GM23338 (cell line): ENCODE data around the gene TCERG1. TPM values are rescaled to one million over a fixed set of nuclear protein-coding genes. Genes with fewer than 3 reads are reported as not detected.

Experiments used
- ATAC-seq: fragments of 200-7000 bp; cut with Tn5 transposase; 3 replicates; pipeline ENCODE4 v1.9.1; 2020
- DNase-seq: peaks from one replicate; pipeline ENCODE4 v3.0.0-alpha.2; 2015; ENCODE audit warnings: low spot score
- H2AFZ ChIP-seq: fragments of 200-600 bp; sonication (generic); 2 replicates; pipeline ENCODE4 v1.8.0; 2016; ENCODE audit warnings: antibody characterized with exemption, mild to moderate bottlenecking, moderate library complexity
- H3F3A ChIP-seq: fragments of 200-600 bp; sonication (generic); replicated peaks from 2 replicates; pipeline ENCODE4 v1.8.0; 2017; ENCODE audit warnings: antibody characterized with exemption, mixed run types, low read depth
- H3K27ac ChIP-seq: fragments of 200-600 bp; sonication (generic); 2 replicates; pipeline ENCODE4 v1.6.1; 2016; ENCODE audit warnings: low read depth
- H3K27me3 ChIP-seq: fragments of 200-600 bp; sonication (generic); 2 replicates; pipeline ENCODE4 v1.8.0; 2016; ENCODE audit warnings: mild to moderate bottlenecking, mixed run types, moderate library complexity; ENCODE audit not compliant: insufficient read depth
- H3K36me3 ChIP-seq: fragments of 200-600 bp; sonication (generic); 2 replicates; pipeline ENCODE4 v1.8.0; 2016; ENCODE audit warnings: mild to moderate bottlenecking; ENCODE audit not compliant: insufficient read depth
- H3K4me1 ChIP-seq: fragments of 200-600 bp; sonication (generic); 2 replicates; pipeline ENCODE4 v1.8.0; 2016; ENCODE audit warnings: mild to moderate bottlenecking, moderate library complexity; ENCODE audit not compliant: insufficient read depth
- H3K4me2 ChIP-seq: fragments of 200-600 bp; sonication (generic); 2 replicates; pipeline ENCODE4 v1.7.1; 2017; ENCODE audit warnings: mixed run types
- H3K4me3 ChIP-seq: fragments of 200-600 bp; sonication (generic); 2 replicates; pipeline ENCODE4 v1.6.1; 2016; ENCODE audit warnings: mixed run types
- H3K79me2 ChIP-seq: fragments of 200-600 bp; sonication (generic); replicated peaks from 2 replicates; pipeline ENCODE4 v1.8.0; 2017; ENCODE audit warnings: mild to moderate bottlenecking; ENCODE audit not compliant: insufficient read depth
- H3K9me2 ChIP-seq: fragments of 200-600 bp; sonication (generic); 2 replicates; pipeline ENCODE4 v1.8.0; 2017; ENCODE audit not compliant: insufficient read depth
- H4K20me1 ChIP-seq: fragments of 200-600 bp; sonication (generic); replicated peaks from 2 replicates; pipeline ENCODE4 v1.8.0; 2017; ENCODE audit warnings: mild to moderate bottlenecking; ENCODE audit not compliant: insufficient read depth
- H3K27ac Mint-ChIP-seq: 2 replicates; pipeline ENCODE4 v1.8.0; 2020; ENCODE audit warnings: inconsistent platforms, mild to moderate bottlenecking, moderate library complexity, mixed read lengths
- H3K27me3 Mint-ChIP-seq: 3 replicates; pipeline ENCODE4 v1.8.0; 2022; ENCODE audit warnings: low read depth, mild to moderate bottlenecking, moderate library complexity, mixed read lengths, inconsistent platforms; ENCODE audit not compliant: insufficient read depth, poor library complexity
- H3K36me3 Mint-ChIP-seq: 3 replicates; pipeline ENCODE4 v1.8.0; 2021; ENCODE audit warnings: low read depth, mild to moderate bottlenecking, inconsistent platforms, moderate library complexity, mixed read lengths
- H3K4me1 Mint-ChIP-seq: 3 replicates; pipeline ENCODE4 v1.8.0; 2020; ENCODE audit warnings: mild to moderate bottlenecking, inconsistent platforms, mixed read lengths
- H3K4me3 Mint-ChIP-seq: 3 replicates; pipeline ENCODE4 v1.8.0; 2021; ENCODE audit warnings: moderate library complexity, mild to moderate bottlenecking, inconsistent platforms, mixed read lengths
- H3K9me3 Mint-ChIP-seq: 3 replicates; pipeline ENCODE4 v1.8.0; 2020; ENCODE audit warnings: moderate library complexity, mild to moderate bottlenecking, inconsistent platforms, mixed read lengths
- CREB1 ChIP-seq: fragments of 250-450 bp; sonication (Bioruptor Pico); IDR thresholded peaks from 2 replicates; pipeline ENCODE4 v1.5.0; 2020; ENCODE audit warnings: low read depth, mild to moderate bottlenecking, moderate library complexity
- CTCF ChIP-seq, 2 experiments: fragments of 200-600 bp in 1 of 2; sonication (generic) in 1 of 2; conservative IDR thresholded peaks; 2 replicates each; pipeline versions ENCODE4 v1.5.1 to v1.6.1; 2016 to 2017; ENCODE audit warnings: antibody characterized with exemption in 2 of 2, low read depth in 2 of 2, mild to moderate bottlenecking in 2 of 2, moderate library complexity in 1 of 2
- ETS1 ChIP-seq: IDR thresholded peaks from 2 replicates; pipeline ENCODE4 v1.6.1; 2016; ENCODE audit warnings: antibody characterized with exemption
- EZH2 ChIP-seq: fragments of 200-600 bp; sonication (generic); IDR thresholded peaks from one replicate; pipeline ENCODE4 v1.8.0; 2017; ENCODE audit warnings: antibody characterized with exemption, mild to moderate bottlenecking, low read depth; ENCODE audit not compliant: unreplicated experiment
- EZH2phosphoT487 ChIP-seq: fragments of 200-600 bp; sonication (generic); IDR thresholded peaks from one replicate; pipeline ENCODE4 v1.8.1; 2018; ENCODE audit warnings: antibody characterized with exemption; ENCODE audit not compliant: unreplicated experiment
- JUNB ChIP-seq: IDR thresholded peaks from one replicate; pipeline ENCODE4 v1.6.1; 2016; ENCODE audit warnings: antibody characterized with exemption; ENCODE audit not compliant: unreplicated experiment
- NANOG ChIP-seq: IDR thresholded peaks from 2 replicates; pipeline ENCODE4 v1.6.1; 2016; ENCODE audit warnings: antibody characterized with exemption, borderline replicate concordance
- POLR2AphosphoS5 ChIP-seq: IDR thresholded peaks from 2 replicates; pipeline ENCODE4 v1.6.1; 2016; ENCODE audit warnings: antibody characterized with exemption, low read depth
- STAT1 ChIP-seq: IDR thresholded peaks from one replicate; pipeline ENCODE4 v1.6.1; 2016; ENCODE audit warnings: antibody characterized with exemption; ENCODE audit not compliant: unreplicated experiment
- ZNF114 ChIP-seq: fragments of 250-450 bp; sonication (Bioruptor Pico); IDR thresholded peaks from 2 replicates; pipeline ENCODE4 v1.5.0; 2020; ENCODE audit warnings: mild to moderate bottlenecking, moderate library complexity
- ZNF331 ChIP-seq: fragments of 250-450 bp; sonication (Bioruptor Pico); IDR thresholded peaks from 2 replicates; pipeline ENCODE4 v1.5.0; 2020; ENCODE audit warnings: low read depth, mild to moderate bottlenecking, moderate library complexity
- polyA plus RNA-seq: library from polyadenylated mRNA; unstranded; fragments of >200 nt; fragmentation: Nextera tagmentation; extraction: Ambion mirVana; gene quantifications from 2 replicates; pipeline ENCODE4 v1.2.1, GENCODE V29; 2016
- total RNA-seq: library from RNA; depleted of rRNA; stranded (reverse); fragments of >200 nt; shearing (Covaris generic); gene quantifications from 2 replicates; pipeline ENCODE4 v1.2.3, GENCODE V29; 2014
- TF ChIP-seq, protein P1 (sequence below): IDR thresholded peaks from one replicate; pipeline ENCODE4 v1.6.1; 2018; ENCODE audit warnings: antibody characterized with exemption; ENCODE audit not compliant: unreplicated experiment
- TF ChIP-seq, protein P2 (sequence below): fragments of 250-450 bp; sonication (Bioruptor Pico); IDR thresholded peaks from 2 replicates; pipeline ENCODE4 v1.5.0; 2020; ENCODE audit warnings: mild to moderate bottlenecking, moderate library complexity

TCERG1 gene
- total and polyA plus RNA-seq, 2 experiments from 2014 or later = 127 to 178 TPM

DNA sequence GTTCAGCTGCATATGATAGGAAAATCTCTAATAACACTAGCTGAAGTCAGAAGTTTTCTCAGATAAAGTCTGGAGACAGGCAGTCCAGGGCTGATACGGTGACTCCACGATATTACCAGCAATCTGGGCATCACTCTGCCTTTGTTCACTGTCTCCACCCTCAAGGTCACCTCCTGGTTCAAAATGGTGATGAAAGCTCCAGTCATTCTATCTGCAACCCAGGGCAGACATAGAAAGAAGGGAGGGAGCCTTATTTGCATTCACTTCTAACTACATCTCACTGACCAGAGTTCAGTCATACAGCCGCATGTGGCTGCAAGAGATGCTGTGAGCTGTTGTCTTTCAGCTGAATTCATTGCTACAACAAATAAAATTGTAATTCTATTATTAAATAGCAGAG lies 91.3 kb downstream of the TCERG1 start:
- Histone ChIP-seq H3K4me3 (no peak overlapping the region), H3K27me3 (no peaks in the 10 kb centered on the region), H3K9me2 (no peaks in the 10 kb centered on the region), H3F3A (no peaks in the 10 kb centered on the region), H2AFZ (no peak overlapping the region), H3K36me3 (no peaks in the 10 kb centered on the region), H3K4me2 (no peak overlapping the region), H3K4me1 (peaks cover 9% of the 10 kb centered on the region), H3K79me2 (no peaks in the 10 kb centered on the region), H4K20me1 (no peaks in the 10 kb centered on the region), H3K27ac (no peak overlapping the region)
- no peaks in the 10 kb centered on the region for H3K36me3 Mint-ChIP-seq
- no peaks in the 10 kb centered on the region for H3K9me3 Mint-ChIP-seq
- no peak overlapping the region for H3K27ac Mint-ChIP-seq
- no peak overlapping the region for H3K4me3 Mint-ChIP-seq
- no peak for DNase-seq
- peaks cover 14% of the 10 kb centered on the region for H3K4me1 Mint-ChIP-seq
- ATAC-seq = no peak
- TF ChIP-seq STAT1 (no peak), EZH2 (no peak), CREB1 (no peak), POLR2AphosphoS5 (no peak), EZH2phosphoT487 (no peak), ZNF331 (no peak), CTCF (conservative IDR thresholded peaks at IDR 0.05; ENCODE audit: low read depth in 2 of 2) (no peak), JUNB (no peak), ETS1 (no peak), NANOG (no peak), ZNF114 (CRISPR knock-in tag) (no peak)
- TF ChIP-seq, protein P1, sequence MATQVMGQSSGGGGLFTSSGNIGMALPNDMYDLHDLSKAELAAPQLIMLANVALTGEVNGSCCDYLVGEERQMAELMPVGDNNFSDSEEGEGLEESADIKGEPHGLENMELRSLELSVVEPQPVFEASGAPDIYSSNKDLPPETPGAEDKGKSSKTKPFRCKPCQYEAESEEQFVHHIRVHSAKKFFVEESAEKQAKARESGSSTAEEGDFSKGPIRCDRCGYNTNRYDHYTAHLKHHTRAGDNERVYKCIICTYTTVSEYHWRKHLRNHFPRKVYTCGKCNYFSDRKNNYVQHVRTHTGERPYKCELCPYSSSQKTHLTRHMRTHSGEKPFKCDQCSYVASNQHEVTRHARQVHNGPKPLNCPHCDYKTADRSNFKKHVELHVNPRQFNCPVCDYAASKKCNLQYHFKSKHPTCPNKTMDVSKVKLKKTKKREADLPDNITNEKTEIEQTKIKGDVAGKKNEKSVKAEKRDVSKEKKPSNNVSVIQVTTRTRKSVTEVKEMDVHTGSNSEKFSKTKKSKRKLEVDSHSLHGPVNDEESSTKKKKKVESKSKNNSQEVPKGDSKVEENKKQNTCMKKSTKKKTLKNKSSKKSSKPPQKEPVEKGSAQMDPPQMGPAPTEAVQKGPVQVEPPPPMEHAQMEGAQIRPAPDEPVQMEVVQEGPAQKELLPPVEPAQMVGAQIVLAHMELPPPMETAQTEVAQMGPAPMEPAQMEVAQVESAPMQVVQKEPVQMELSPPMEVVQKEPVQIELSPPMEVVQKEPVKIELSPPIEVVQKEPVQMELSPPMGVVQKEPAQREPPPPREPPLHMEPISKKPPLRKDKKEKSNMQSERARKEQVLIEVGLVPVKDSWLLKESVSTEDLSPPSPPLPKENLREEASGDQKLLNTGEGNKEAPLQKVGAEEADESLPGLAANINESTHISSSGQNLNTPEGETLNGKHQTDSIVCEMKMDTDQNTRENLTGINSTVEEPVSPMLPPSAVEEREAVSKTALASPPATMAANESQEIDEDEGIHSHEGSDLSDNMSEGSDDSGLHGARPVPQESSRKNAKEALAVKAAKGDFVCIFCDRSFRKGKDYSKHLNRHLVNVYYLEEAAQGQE = no peak
- TF ChIP-seq, protein P2, sequence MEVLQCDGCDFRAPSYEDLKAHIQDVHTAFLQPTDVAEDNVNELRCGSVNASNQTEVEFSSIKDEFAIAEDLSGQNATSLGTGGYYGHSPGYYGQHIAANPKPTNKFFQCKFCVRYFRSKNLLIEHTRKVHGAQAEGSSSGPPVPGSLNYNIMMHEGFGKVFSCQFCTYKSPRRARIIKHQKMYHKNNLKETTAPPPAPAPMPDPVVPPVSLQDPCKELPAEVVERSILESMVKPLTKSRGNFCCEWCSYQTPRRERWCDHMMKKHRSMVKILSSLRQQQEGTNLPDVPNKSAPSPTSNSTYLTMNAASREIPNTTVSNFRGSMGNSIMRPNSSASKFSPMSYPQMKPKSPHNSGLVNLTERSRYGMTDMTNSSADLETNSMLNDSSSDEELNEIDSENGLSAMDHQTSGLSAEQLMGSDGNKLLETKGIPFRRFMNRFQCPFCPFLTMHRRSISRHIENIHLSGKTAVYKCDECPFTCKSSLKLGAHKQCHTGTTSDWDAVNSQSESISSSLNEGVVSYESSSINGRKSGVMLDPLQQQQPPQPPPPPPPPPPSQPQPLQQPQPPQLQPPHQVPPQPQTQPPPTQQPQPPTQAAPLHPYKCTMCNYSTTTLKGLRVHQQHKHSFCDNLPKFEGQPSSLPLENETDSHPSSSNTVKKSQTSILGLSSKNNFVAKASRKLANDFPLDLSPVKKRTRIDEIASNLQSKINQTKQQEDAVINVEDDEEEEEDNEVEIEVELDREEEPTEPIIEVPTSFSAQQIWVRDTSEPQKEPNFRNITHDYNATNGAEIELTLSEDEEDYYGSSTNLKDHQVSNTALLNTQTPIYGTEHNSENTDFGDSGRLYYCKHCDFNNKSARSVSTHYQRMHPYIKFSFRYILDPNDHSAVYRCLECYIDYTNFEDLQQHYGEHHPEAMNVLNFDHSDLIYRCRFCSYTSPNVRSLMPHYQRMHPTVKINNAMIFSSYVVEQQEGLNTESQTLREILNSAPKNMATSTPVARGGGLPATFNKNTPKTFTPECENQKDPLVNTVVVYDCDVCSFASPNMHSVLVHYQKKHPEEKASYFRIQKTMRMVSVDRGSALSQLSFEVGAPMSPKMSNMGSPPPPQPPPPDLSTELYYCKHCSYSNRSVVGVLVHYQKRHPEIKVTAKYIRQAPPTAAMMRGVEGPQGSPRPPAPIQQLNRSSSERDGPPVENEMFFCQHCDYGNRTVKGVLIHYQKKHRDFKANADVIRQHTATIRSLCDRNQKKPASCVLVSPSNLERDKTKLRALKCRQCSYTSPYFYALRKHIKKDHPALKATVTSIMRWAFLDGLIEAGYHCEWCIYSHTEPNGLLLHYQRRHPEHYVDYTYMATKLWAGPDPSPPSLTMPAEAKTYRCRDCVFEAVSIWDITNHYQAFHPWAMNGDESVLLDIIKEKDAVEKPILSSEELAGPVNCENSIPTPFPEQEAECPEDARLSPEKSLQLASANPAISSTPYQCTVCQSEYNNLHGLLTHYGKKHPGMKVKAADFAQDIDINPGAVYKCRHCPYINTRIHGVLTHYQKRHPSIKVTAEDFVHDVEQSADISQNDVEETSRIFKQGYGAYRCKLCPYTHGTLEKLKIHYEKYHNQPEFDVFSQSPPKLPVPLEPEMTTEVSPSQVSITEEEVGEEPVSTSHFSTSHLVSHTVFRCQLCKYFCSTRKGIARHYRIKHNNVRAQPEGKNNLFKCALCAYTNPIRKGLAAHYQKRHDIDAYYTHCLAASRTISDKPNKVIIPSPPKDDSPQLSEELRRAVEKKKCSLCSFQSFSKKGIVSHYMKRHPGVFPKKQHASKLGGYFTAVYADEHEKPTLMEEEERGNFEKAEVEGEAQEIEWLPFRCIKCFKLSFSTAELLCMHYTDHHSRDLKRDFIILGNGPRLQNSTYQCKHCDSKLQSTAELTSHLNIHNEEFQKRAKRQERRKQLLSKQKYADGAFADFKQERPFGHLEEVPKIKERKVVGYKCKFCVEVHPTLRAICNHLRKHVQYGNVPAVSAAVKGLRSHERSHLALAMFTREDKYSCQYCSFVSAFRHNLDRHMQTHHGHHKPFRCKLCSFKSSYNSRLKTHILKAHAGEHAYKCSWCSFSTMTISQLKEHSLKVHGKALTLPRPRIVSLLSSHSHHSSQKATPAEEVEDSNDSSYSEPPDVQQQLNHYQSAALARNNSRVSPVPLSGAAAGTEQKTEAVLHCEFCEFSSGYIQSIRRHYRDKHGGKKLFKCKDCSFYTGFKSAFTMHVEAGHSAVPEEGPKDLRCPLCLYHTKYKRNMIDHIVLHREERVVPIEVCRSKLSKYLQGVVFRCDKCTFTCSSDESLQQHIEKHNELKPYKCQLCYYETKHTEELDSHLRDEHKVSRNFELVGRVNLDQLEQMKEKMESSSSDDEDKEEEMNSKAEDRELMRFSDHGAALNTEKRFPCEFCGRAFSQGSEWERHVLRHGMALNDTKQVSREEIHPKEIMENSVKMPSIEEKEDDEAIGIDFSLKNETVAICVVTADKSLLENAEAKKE (CRISPR knock-in tag) = no peak
- peaks cover 4% of the 10 kb centered on the region for H3K27me3 Mint-ChIP-seq
